Measurements from ENCODE around the gene DAB2IP.

DAB2IP gene

DNA sequence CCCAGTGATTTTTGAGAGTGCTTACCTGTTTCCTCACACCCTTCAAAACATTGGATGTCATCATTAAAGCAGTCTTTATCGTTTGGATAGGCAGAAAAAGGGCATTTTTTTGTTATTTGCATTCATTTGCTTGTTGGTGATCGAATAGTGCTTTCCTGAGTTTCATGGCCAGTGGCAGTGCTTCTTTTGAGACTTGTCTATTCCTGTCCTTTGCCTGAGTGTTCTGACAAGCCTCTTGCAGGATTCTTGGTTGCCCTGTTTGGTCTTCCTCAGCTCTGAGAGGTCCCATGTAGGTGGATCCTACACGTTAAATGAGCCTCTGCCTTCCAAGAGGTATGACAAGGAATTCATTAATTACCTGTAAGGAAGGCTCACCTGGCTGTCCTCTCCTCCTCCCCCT, 52.8 kb downstream of the DAB2IP start:
- H2AFZ ChIP-seq (ENCODE audit: low read depth, low read length, severe bottlenecking), result no peak overlapping the region
- H4K20me1 ChIP-seq (ENCODE audit: low read depth, low read length), result no peaks in the 10 kb centered on the region; the same call in 1 of the 2 replicates
- no peaks in the 10 kb centered on the region for H3K9me2 ChIP-seq (replicated peaks; ENCODE audit: insufficient read depth, low read length)
- no peaks in the 10 kb centered on the region for H3K9me3 ChIP-seq (ENCODE audit: insufficient read depth, low read length)
- no peak overlapping the region for H3K4me3 ChIP-seq (ENCODE audit: insufficient read depth, low read length, poor library complexity, severe bottlenecking)
- TF ChIP-seq EZH2phosphoT487 (conservative IDR thresholded peaks at IDR 0.05; ENCODE audit: low read length) (no peak), CTCF (IDR thresholded peaks at IDR 0.05; ENCODE audit: insufficient read depth, low read length, poor library complexity, severe bottlenecking) (no peak)
- H3K36me3 ChIP-seq (ENCODE audit: low read length), result no peaks in the 10 kb centered on the region
- H3K4me2 ChIP-seq (ENCODE audit: low read depth, low read length, poor library complexity, severe bottlenecking), result no peak overlapping the region
- H3K27me3 ChIP-seq (ENCODE audit: low read length), result 0 out of 2 replicates have a peak, but pooled peaks cover 2% of the 10 kb centered on the region
- H3K79me2 ChIP-seq (ENCODE audit: insufficient read depth, low read length), result no peaks in the 10 kb centered on the region
- H3F3A ChIP-seq (ENCODE audit: insufficient read depth), result no peaks in the 10 kb centered on the region
- H3K27ac ChIP-seq (ENCODE audit: low read depth, low read length), result no peak overlapping the region
- H3K9ac ChIP-seq (ENCODE audit: low read length), result no peak overlapping the region

GRCh38 chr9:121706149-121706750, 54.8 kb downstream of the DAB2IP start:
- Histone ChIP-seq H3K9me2 (replicated peaks; ENCODE audit: insufficient read depth, low read length) (no peaks in the 10 kb centered on the region), H3K27ac (ENCODE audit: low read depth, low read length) (no peak overlapping the region), H2AFZ (ENCODE audit: low read depth, low read length, severe bottlenecking) (no peak overlapping the region), H3K9me3 (ENCODE audit: insufficient read depth, low read length) (no peaks in the 10 kb centered on the region), H3K36me3 (ENCODE audit: low read length) (no peaks in the 10 kb centered on the region), H3K4me3 (ENCODE audit: insufficient read depth, low read length, poor library complexity, severe bottlenecking) (no peak overlapping the region), H3K9ac (ENCODE audit: low read length) (no peak overlapping the region), H3K4me2 (ENCODE audit: low read depth, low read length, poor library complexity, severe bottlenecking) (no peak overlapping the region), H3K79me2 (ENCODE audit: insufficient read depth, low read length) (no peaks in the 10 kb centered on the region), H3K27me3 (ENCODE audit: low read length) (0 out of 2 replicates have a peak, but pooled peaks cover 2% of the 10 kb centered on the region), H4K20me1 (ENCODE audit: low read depth, low read length) (no peaks in the 10 kb centered on the region), H3F3A (ENCODE audit: insufficient read depth) (no peaks in the 10 kb centered on the region)
- no peak for TF ChIP-seq CTCF (IDR thresholded peaks at IDR 0.05; ENCODE audit: insufficient read depth, low read length, poor library complexity, severe bottlenecking)
- no peak for TF ChIP-seq EZH2phosphoT487 (conservative IDR thresholded peaks at IDR 0.05; ENCODE audit: low read length)

DNA sequence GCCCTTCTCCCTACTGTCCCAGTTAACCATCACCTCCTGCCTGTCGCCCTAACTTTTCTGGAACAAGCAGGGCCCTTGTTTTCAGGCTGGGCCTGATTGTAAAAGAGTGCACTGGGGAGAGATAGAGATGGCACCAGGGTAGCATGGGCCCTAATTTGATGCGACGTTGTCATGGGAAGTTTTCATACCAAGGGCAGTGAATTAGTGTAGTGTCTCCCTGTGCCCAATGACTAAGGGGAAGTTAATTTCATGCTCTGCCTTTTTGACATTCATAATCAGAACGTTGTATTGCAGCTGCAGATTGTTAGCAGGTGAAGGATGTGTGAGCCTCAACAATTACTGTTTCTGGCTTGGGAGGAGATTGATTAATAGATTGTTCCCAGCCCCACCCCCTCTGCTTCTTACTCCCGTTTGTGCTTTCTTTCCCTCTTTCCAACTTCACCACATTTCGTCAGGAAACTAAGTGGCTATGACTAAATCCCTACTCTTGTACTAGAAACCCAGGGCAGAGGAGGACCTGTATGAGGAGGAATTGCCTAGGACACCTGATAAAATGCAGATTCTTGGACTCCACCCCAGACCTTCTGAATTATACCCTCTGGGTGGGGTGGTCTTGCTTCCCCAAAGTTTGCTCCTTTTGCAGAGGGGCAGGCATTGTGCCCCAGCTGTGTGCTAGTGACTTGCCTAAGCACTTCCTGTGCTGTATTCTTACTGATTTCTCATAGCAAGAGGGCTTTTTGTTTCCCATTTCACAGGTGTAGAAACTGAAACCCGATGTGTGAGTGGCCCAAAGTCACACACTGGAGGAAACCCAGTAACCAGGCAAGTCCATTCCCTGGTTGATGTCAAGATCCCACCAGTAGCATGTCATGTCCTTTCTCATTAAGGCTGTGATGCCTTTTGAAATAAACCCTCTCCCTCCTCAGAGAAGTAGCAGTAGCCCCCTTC, 56.3 kb downstream of the DAB2IP start:
- TF ChIP-seq CTCF (IDR thresholded peaks at IDR 0.05; ENCODE audit: insufficient read depth, low read length, poor library complexity, severe bottlenecking) (no peak), EZH2phosphoT487 (conservative IDR thresholded peaks at IDR 0.05; ENCODE audit: low read length) (no peak)
- no peak overlapping the region for H3K4me3 ChIP-seq (ENCODE audit: insufficient read depth, low read length, poor library complexity, severe bottlenecking)
- H3K79me2 ChIP-seq (ENCODE audit: insufficient read depth, low read length), result no peaks in the 10 kb centered on the region
- H3F3A ChIP-seq (ENCODE audit: insufficient read depth), result no peaks in the 10 kb centered on the region
- H3K9me3 ChIP-seq (ENCODE audit: insufficient read depth, low read length), result no peaks in the 10 kb centered on the region
- H3K9ac ChIP-seq (ENCODE audit: low read length), result no peak overlapping the region
- H3K36me3 ChIP-seq (ENCODE audit: low read length), result no peaks in the 10 kb centered on the region
- no peaks in the 10 kb centered on the region for H4K20me1 ChIP-seq (ENCODE audit: low read depth, low read length)
- H3K9me2 ChIP-seq (replicated peaks; ENCODE audit: insufficient read depth, low read length), result no peaks in the 10 kb centered on the region
- H3K27ac ChIP-seq (ENCODE audit: low read depth, low read length), result no peak overlapping the region
- H3K27me3 ChIP-seq (ENCODE audit: low read length), result 0 out of 2 replicates have a peak, but pooled peaks cover 2% of the 10 kb centered on the region
- H3K4me2 ChIP-seq (ENCODE audit: low read depth, low read length, poor library complexity, severe bottlenecking), result no peak overlapping the region
- H2AFZ ChIP-seq (ENCODE audit: low read depth, low read length, severe bottlenecking), result no peak overlapping the region
